Epithelial cell of proximal tubule (primary cell): ENCODE results near the gene ARRB1. TPM values are rescaled to one million over a fixed set of nuclear protein-coding genes. Genes with fewer than 3 reads are reported as not detected.

ENCODE experiments used
- DNase-seq: peaks from one replicate; pipeline ENCODE4 v3.0.0-alpha.2; 2011; ENCODE audit warnings: low read depth
- H3K4me3 ChIP-seq: 2 replicates; pipeline ENCODE4 v1.5.1; 2011; ENCODE audit warnings: low read depth, mild to moderate bottlenecking, low read length
- CTCF ChIP-seq: conservative IDR thresholded peaks from 2 replicates; pipeline ENCODE4 v1.5.1; 2012; ENCODE audit warnings: low read depth, mild to moderate bottlenecking, low read length
- total RNA-seq: library from RNA; depleted of rRNA; stranded (reverse); fragments of >200 nt; gene quantifications from 2 replicates; pipeline ENCODE4 v1.2.3, GENCODE V29; 2015

ARRB1 gene
- total RNA-seq, 1 donor from 2014 or later, result 13.8 TPM

- peak; percentile 54 for TF ChIP-seq CTCF
- peak overlapping the region; percentile 52 for H3K4me3 ChIP-seq
- DNase-seq, result no peak
Observed at GRCh38 chr11:75241036-75241905, 110.2 kb downstream of the ARRB1 start.

- DNase-seq, result no peak
- H3K4me3 ChIP-seq, result peak within 1 kb of the TSS; percentile 40
- no peak for TF ChIP-seq CTCF
Observed at GRCh38 chr11:75240311-75241035, 111.0 kb downstream of the ARRB1 start, which contains the start of gene TPBGL. TSS of gene TPBGL (plus strand) at chr11:75240774. CDS start at chr11:75241050, 276 bp downstream.

- DNase-seq, result no peak
- TF ChIP-seq CTCF, result no peak
- H3K4me3 ChIP-seq, result no peak overlapping the region
Observed at GRCh38 chr11:75239531-75240290, 111.8 kb downstream of the ARRB1 start.

GRCh38 chr11:75238595-75239440 is 112.6 kb downstream of the ARRB1 start:
- H3K4me3 ChIP-seq, result no peak overlapping the region
- no peak for TF ChIP-seq CTCF
- no peak for DNase-seq

GRCh38 chr11:75237050-75237449 is 114.4 kb downstream of the ARRB1 start:
- H3K4me3 ChIP-seq, result no peak overlapping the region
- no peak for DNase-seq
- no peak for TF ChIP-seq CTCF

GRCh38 chr11:75236062-75236461 is 115.4 kb downstream of the ARRB1 start:
- no peak for DNase-seq
- no peak for TF ChIP-seq CTCF
- no peak overlapping the region for H3K4me3 ChIP-seq
